NCI-H1436 treated with DMSO at 0.1 percent for 48 hours (cell line): ENCODE results near the gene GRIK5.

ENCODE experiments used
- DNase-seq: peaks from one replicate; lab custom pipeline; 2025; lab: John Stamatoyannopoulos, UW

The GRIK5 gene

GRCh38 chr19:42075616-42076379 is 5.8 kb upstream of the GRIK5 start, which contains the start of gene ZNF574:
Gene ZNF574 (plus strand): TSS chr19:42076166. CDS start chr19:42078607, 2,441 bp downstream.
- DNase-seq: peak; percentile 98

- no peak for DNase-seq
Measured at GRCh38 chr19:42075364-42075615, 5.3 kb upstream of the GRIK5 start.

- no peak for DNase-seq
Measured at GRCh38 chr19:42074513-42075363, 4.7 kb upstream of the GRIK5 start.

- DNase-seq: no peak
Measured at GRCh38 chr19:42071247-42071646, 1.2 kb upstream of the GRIK5 start.

- no peak for DNase-seq
Measured at GRCh38 chr19:42068756-42069571, 1.0 kb downstream of the GRIK5 start.

- DNase-seq: no peak
Measured at GRCh38 chr19:42068361-42068755, 1.6 kb downstream of the GRIK5 start.

GRCh38 chr19:42067315-42067888 is 2.6 kb downstream of the GRIK5 start:
- DNase-seq: no peak

- DNase-seq: no peak
Measured at GRCh38 chr19:42066075-42066754, 3.8 kb downstream of the GRIK5 start.

- no peak for DNase-seq
Measured at GRCh38 chr19:42065511-42065910, 4.5 kb downstream of the GRIK5 start.

GRCh38 chr19:42065051-42065450 is 5.0 kb downstream of the GRIK5 start:
- no peak for DNase-seq

- DNase-seq: no peak
Measured at GRCh38 chr19:42064432-42064831, 5.6 kb downstream of the GRIK5 start.

- no peak for DNase-seq
Measured at GRCh38 chr19:42062381-42062780, 7.6 kb downstream of the GRIK5 start.

- DNase-seq: no peak
Measured at GRCh38 chr19:42060117-42060516, 9.9 kb downstream of the GRIK5 start.

- DNase-seq: no peak
Measured at GRCh38 chr19:42059196-42059595, 10.8 kb downstream of the GRIK5 start.

- no peak for DNase-seq
Measured at GRCh38 chr19:42057846-42058245, 12.2 kb downstream of the GRIK5 start.

- no peak for DNase-seq
Measured at GRCh38 chr19:42054205-42054604, 15.8 kb downstream of the GRIK5 start.

- no peak for DNase-seq
Measured at GRCh38 chr19:42053037-42053935, 16.7 kb downstream of the GRIK5 start.

- DNase-seq: no peak
Measured at GRCh38 chr19:42052241-42052863, 17.7 kb downstream of the GRIK5 start.

GRCh38 chr19:42051166-42052115 is 18.6 kb downstream of the GRIK5 start:
- DNase-seq: no peak
